ENCODE results near the gene CLCN6.

- TF ChIP-seq CTCF (IDR thresholded peaks at IDR 0.05): no peak
- TF ChIP-seq POLR2A (IDR thresholded peaks at IDR 0.05): no peak
Measured at GRCh38 chr1:11765661-11766428, 40.1 kb upstream of the CLCN6 start.

All from right lobe of liver (tissue), 4 donors.